ENCODE results near the gene PLXNA2. TPM values are rescaled to one million over a fixed set of nuclear protein-coding genes. Genes with fewer than 3 reads are reported as not detected.

PLXNA2 gene
- total and polyA plus RNA-seq, 2 of the 13 experiments (the other 11 are each of a cell fraction or from before 2014, with no cell fraction given): 1.1 to 2.1 TPM

- TF ChIP-seq HMGXB3 (CRISPR knock-in tag; IDR thresholded peaks at IDR 0.05; ENCODE audit: borderline replicate concordance) (no peak), EP300 (IDR thresholded peaks at IDR 0.05; ENCODE audit: low read depth in 2 of 2, low read length in 2 of 2) (peak in 1 of 2 experiments; percentile 40; a peak in 1 of 4 replicates), EP300 (CRISPR knock-in tag; IDR thresholded peaks at IDR 0.05; ENCODE audit: borderline replicate concordance) (peak; percentile 7; the same call in 1 of the 2 replicates), FOXP4 (CRISPR knock-in tag; IDR thresholded peaks at IDR 0.05) (peak; percentile 77), THAP11 (CRISPR knock-in tag; IDR thresholded peaks at IDR 0.05) (no peak), HCFC1 (IDR thresholded peaks at IDR 0.05; ENCODE audit: low read depth, low read length) (no peak), XRCC5 (optimal IDR thresholded peaks at IDR 0.05; ENCODE audit: low read length) (no peak), ZNF33B (CRISPR knock-in tag; IDR thresholded peaks at IDR 0.05) (no peak), GLI4 (CRISPR knock-in tag; IDR thresholded peaks at IDR 0.05; ENCODE audit: borderline replicate concordance) (no peak), ZNF761 (CRISPR knock-in tag; conservative IDR thresholded peaks at IDR 0.05) (0 out of 2 replicates have a peak, but pooled peaks have one; percentile 37), FOSL2 (CRISPR knock-in tag; IDR thresholded peaks at IDR 0.05) (peak; percentile 17; the same call in 1 of the 2 replicates), U2AF2 (IDR thresholded peaks at IDR 0.05; ENCODE audit: low read depth, low read length) (no peak), TEAD3 (CRISPR knock-in tag; optimal IDR thresholded peaks at IDR 0.05; ENCODE audit: borderline replicate concordance) (peak; percentile 85), ZNF296 (CRISPR knock-in tag; conservative IDR thresholded peaks at IDR 0.05) (no peak), MBNL3 (CRISPR knock-in tag; conservative IDR thresholded peaks at IDR 0.05) (no peak), HNF1B (CRISPR knock-in tag; IDR thresholded peaks at IDR 0.05) (no peak), ZNF274 (CRISPR knock-in tag; IDR thresholded peaks at IDR 0.05) (no peak), TBX2 (CRISPR knock-in tag; IDR thresholded peaks at IDR 0.05; ENCODE audit: borderline replicate concordance) (peak; percentile 90), ZNF816 (CRISPR knock-in tag; IDR thresholded peaks at IDR 0.05; ENCODE audit: borderline replicate concordance) (no peak), KLF16 (CRISPR knock-in tag; IDR thresholded peaks at IDR 0.05) (no peak), MZF1 (CRISPR knock-in tag; IDR thresholded peaks at IDR 0.05; ENCODE audit: borderline replicate concordance) (no peak)
Observed at GRCh38 chr1:208158640-208159554, 85.3 kb downstream of the PLXNA2 start (continued).

Measured in HepG2 (cell line).